ENCODE data around the gene CAPSL. TPM values are rescaled to one million over a fixed set of nuclear protein-coding genes. Genes with fewer than 3 reads are reported as not detected.

Gene CAPSL
- total and polyA plus RNA-seq, 9 of the 15 experiments (the other 6 are each of a cell fraction or from before 2014, with no cell fraction given): not detected

- POLR2A ChIA-PET: no interaction called here
- FAIRE-seq (no peak), ATAC-seq (no peak), DNase-seq (ENCODE audit: extremely low read depth in 1 of 4, low spot score in 3 of 4) (no peak)
- Histone ChIP-seq H3K4me1 (replicated peaks in 1 of 2; ENCODE audit: control insufficient read depth in 2 of 2, insufficient read depth in 2 of 2, low read length in 2 of 2) (no peaks in the 10 kb centered on the region), H3K36me3 (ENCODE audit: control insufficient read depth, insufficient read depth, low read length) (no peaks in the 10 kb centered on the region), H2AFZ (ENCODE audit: low read depth, low read length) (no peak overlapping the region), H3K4me3 (no peak overlapping the region), H3K79me2 (ENCODE audit: control insufficient read depth, insufficient read depth, low read length) (no peaks in the 10 kb centered on the region), H3K27ac (ENCODE audit: extremely low read depth, low read depth, low read length) (no peak overlapping the region), H3K9me3 (replicated peaks; ENCODE audit: control insufficient read depth, insufficient read depth, low read depth, low read length) (no peaks in the 10 kb centered on the region), H3K27me3 (ENCODE audit: control insufficient read depth in 2 of 2, insufficient read depth in 2 of 2, low read length in 2 of 2) (no peaks in the 10 kb centered on the region), H3K9me1 (ENCODE audit: control insufficient read depth, insufficient read depth, low read length) (no peaks in the 10 kb centered on the region), H4K20me1 (replicated peaks; ENCODE audit: control insufficient read depth, insufficient read depth, low read length) (0 out of 2 replicates have a peak, but pooled peaks cover 3% of the 10 kb centered on the region), H3K9ac (ENCODE audit: insufficient read depth in 1 of 2, low read depth in 2 of 2, low read length in 2 of 2) (no peak overlapping the region), H3K4me2 (ENCODE audit: insufficient read depth, low read length) (no peak overlapping the region)
- intact Hi-C loops (cut with micrococcal nuclease) (no loop called here), in situ Hi-C loops (cut with MboI) (no loop called here)
- TF ChIP-seq ZNF444 (CRISPR knock-in tag; IDR thresholded peaks at IDR 0.05): no peak
- TF ChIP-seq ZBTB33 (CRISPR knock-in tag; IDR thresholded peaks at IDR 0.05): no peak
- WGBS (ENCODE audit: insufficient coverage, low coverage, missing lambda C conversion rate): 0% methylated on average over 11 of the region's 11 CpGs
- no TSS peak for BruUV-seq (replicated peaks)
- CTCF ChIA-PET (ENCODE audit: low intra/inter-chr PET ratio): no interaction called here
Measured at GRCh38 chr5:35904443-35905132, 33.8 kb downstream of the CAPSL start.
